ENCODE measurements around the gene CDC26. TPM values are rescaled to one million over a fixed set of nuclear protein-coding genes. Genes with fewer than 3 reads are reported as not detected.
A peak's percentile ranks its signal among the peaks of the same experiment; 100 is the strongest.

CDC26 gene
- total and polyA plus RNA-seq, 12 donors, result 25.7 to 63.7 (median 29.3) TPM

GRCh38 chr9:113221800-113222481, 53.4 kb downstream of the CDC26 start:
- intact Hi-C loops (cut with DNase I), result no loop called here

GRCh38 chr9:113221003-113221799, 54.2 kb downstream of the CDC26 start, which contains the start of the genes FKBP15 and SLC31A1:
TSS of gene FKBP15 (minus strand) at chr9:113221277. CDS start at chr9:113221243, 34 bp downstream.
TSS of gene SLC31A1 (plus strand) at chr9:113221544. CDS start at chr9:113256149, 34,605 bp downstream.
- H3K27ac ChIP-seq, result peak within 1 kb of the TSS; percentile 69 to 92 (median 86)
- no peak for TF ChIP-seq CTCF (IDR thresholded peaks at IDR 0.05)
- peak; percentile 52 to 87 for TF ChIP-seq POLR2A (IDR thresholded peaks at IDR 0.05)
- no peaks in the 10 kb centered on the region for H3K36me3 ChIP-seq (replicated peaks in 1 of 2)
- H3K9me3 ChIP-seq (replicated peaks in 1 of 3), result no peaks in the 10 kb centered on the region
- no peaks in the 10 kb centered on the region for H3K27me3 ChIP-seq
- 0 to 1% (median 0%) methylated on average over 17 to 65 of the region's 65 CpGs for WGBS, 4 donors
- peaks cover 14 to 44% of the 10 kb centered on the region in 2 donors for H3K4me1 ChIP-seq (replicated peaks in 1 of 2)
- intact Hi-C loops (cut with DNase I), result no loop called here
- peak within 1 kb of the TSS; percentile 48 to 87 (median 72) for H3K4me3 ChIP-seq
- DNase-seq, result peak; percentile 98 to 99 (median 99)

More at GRCh38 chr9:113221800-113222481, 53.4 kb downstream of the CDC26 start:
- 8 to 11% (median 10%) methylated on average over 14 to 20 of the region's 20 CpGs for WGBS, 4 donors
- no peak for TF ChIP-seq POLR2A (IDR thresholded peaks at IDR 0.05)
- no peak for TF ChIP-seq CTCF (IDR thresholded peaks at IDR 0.05)
- peak in 1 of 7 donors; percentile 42 for DNase-seq
- Histone ChIP-seq H3K4me3 (peak overlapping the region in 3 of 4 donors; percentile 48 to 87 (median 82)), H3K27me3 (no peaks in the 10 kb centered on the region), H3K36me3 (replicated peaks in 1 of 2) (no peaks in the 10 kb centered on the region), H3K27ac (peak overlapping the region; percentile 65 to 92 (median 86)), H3K4me1 (replicated peaks in 1 of 2) (peaks cover 14 to 44% of the 10 kb centered on the region in 2 donors), H3K9me3 (replicated peaks in 1 of 3) (no peaks in the 10 kb centered on the region)

GRCh38 chr9:113220467-113221002, 54.8 kb downstream of the CDC26 start:
- no peak for TF ChIP-seq POLR2A (IDR thresholded peaks at IDR 0.05)
- TF ChIP-seq CTCF (IDR thresholded peaks at IDR 0.05), result no peak
- no peaks in the 10 kb centered on the region for H3K9me3 ChIP-seq (replicated peaks in 1 of 3)
- H3K27ac ChIP-seq, result peak overlapping the region; percentile 8 to 92 (median 86)
- intact Hi-C loops (cut with DNase I), result no loop called here
- H3K4me3 ChIP-seq, result peak overlapping the region; percentile 9 to 87 (median 72)
- 5 to 8% (median 7%) methylated on average over 9 to 11 of the region's 11 CpGs for WGBS, 4 donors
- DNase-seq, result no peak
- no peaks in the 10 kb centered on the region for H3K36me3 ChIP-seq (replicated peaks in 1 of 2)
- peaks cover 14 to 47% of the 10 kb centered on the region in 2 donors for H3K4me1 ChIP-seq (replicated peaks in 1 of 2)
- no peaks in the 10 kb centered on the region for H3K27me3 ChIP-seq

GRCh38 chr9:113219969-113220368, 55.4 kb downstream of the CDC26 start:
- TF ChIP-seq POLR2A (IDR thresholded peaks at IDR 0.05) (no peak), CTCF (IDR thresholded peaks at IDR 0.05) (no peak)
- Histone ChIP-seq H3K27me3 (no peaks in the 10 kb centered on the region), H3K36me3 (replicated peaks in 1 of 2) (no peaks in the 10 kb centered on the region), H3K4me1 (replicated peaks in 1 of 2) (peaks cover 14 to 51% of the 10 kb centered on the region in 2 donors), H3K4me3 (peak overlapping the region in 2 of 4 donors; percentile 82 to 87), H3K27ac (peak overlapping the region in 4 of 5 donors; percentile 18 to 92 (median 64)), H3K9me3 (replicated peaks in 1 of 3) (no peaks in the 10 kb centered on the region)
- intact Hi-C loops (cut with DNase I), result no loop called here
- no peak for DNase-seq
- WGBS, 4 donors, result 22 to 43% (median 34%) methylated on average over 1 of the region's 1 CpG

Data from adrenal gland (tissue), 12 donors.